GM18909 (cell line): ENCODE measurements around the gene SV2C.

Source experiments
- ATAC-seq: cut with Tn5 transposase; IDR thresholded peaks from one replicate; pipeline ENCODE4 v1.9.1; 2021; ENCODE audit warnings: mild to moderate bottlenecking; ENCODE audit not compliant: unreplicated experiment, poor library complexity

The SV2C gene

DNA sequence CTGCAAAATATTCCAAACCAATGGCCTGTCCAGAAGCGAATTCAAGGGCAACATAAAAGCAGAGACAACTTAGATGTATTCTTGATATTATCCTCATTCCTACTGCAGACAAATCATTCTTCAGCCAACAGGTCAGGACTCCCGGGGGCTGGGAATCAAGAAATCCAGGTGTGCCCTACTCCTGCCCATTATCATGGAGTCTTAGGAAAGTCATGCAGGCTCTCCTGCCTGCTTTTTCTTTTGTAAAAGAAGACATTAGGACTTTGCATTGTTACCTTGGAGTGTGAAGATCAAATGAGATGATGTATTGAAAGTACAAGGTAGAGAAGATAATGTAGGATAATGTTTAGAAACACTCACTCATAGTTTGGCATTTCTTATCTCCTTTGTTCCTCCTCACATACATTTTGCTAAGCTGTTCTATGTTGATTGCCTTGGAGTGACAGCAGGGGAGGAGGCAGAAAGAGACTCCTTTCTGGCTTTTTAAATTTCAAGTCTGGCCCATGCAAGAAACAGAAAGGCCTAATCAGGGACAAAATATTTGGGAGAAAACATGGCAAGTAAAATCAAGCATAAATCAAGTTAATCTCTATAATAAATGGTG is 113.8 kb downstream of the SV2C start:
- ATAC-seq = no peak

DNA sequence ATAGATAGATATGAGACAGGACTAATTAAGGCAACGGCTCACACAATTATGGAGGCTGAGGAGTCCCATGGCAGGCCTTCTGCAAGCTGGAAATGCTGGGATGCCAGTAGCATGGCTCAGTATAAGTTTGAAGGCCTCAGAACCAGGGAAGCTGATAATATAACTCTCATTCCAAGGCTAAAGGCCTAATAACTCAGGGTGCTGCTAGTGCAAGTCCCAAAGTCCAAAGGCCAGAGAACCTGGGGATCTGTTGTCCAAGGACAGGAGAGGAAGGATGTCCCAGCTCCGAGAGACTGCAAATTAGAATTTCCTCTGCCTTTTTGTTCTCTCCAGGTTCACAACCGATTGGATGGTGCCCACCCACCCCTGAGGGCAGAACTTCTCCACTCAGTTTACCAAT is 114.5 kb downstream of the SV2C start:
- no peak for ATAC-seq

GRCh38 chr5:76199336-76200318 is 116.4 kb downstream of the SV2C start:
- no peak for ATAC-seq

DNA sequence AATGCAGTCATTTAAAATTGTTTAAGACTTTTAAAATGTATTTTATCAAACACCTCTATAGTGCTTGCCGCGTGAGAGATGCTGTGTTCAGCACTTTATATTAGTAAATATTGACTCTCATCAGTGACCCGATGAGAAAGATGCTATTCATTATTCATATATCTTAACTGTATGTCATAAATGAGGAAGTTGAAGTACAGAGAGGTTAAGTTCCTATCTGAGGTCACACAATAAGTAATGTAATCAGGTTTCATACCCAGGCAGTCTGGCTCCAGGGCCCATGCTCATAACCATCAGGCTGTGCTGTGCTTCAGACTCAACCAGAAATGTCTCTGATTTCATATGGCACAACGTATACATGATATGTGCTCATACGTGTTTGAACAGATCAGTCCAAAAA is 119.0 kb downstream of the SV2C start:
- ATAC-seq = no peak

DNA sequence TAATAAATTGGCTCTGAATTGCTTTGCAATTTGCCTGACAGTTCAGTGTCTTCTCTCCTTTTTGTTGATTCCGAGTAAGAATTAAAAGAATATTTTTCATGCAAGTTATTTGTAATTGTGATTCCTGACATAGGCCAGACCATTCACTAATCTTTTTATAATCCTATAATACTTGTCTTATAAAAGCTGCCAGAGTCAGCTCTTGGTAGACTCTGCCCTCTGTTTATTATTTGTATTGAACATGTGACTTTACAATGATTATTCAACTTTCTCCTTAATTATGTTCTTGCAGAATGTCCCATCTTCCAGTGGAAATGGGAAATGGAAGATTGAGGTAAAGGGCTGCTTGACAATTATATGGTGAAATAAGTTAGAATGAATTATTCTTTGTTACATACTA is 121.0 kb downstream of the SV2C start:
- no peak for ATAC-seq

- no peak for ATAC-seq
Measured at GRCh38 chr5:76204713-76205112, 121.5 kb downstream of the SV2C start.

DNA sequence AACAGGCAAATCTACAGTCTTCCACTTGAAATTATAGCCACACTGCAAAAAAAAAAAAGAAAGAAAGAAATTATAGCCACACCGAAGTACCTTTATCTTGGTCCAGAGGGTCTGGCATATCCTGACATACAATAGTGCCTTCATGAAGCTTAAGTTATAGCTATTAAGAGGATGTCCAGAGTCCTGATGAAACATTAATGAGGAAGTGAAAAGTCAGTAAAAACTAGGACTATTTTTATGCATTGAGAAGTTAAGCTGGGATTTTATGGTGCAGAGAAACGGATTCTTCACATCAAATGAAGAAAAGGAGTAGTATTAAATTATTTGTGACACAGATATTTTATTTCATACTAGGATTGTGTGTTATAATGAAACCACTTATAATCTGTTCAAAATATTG is 123.9 kb downstream of the SV2C start:
- ATAC-seq = no peak

- ATAC-seq = no peak
Measured at GRCh38 chr5:76209297-76209696, 126.1 kb downstream of the SV2C start.

DNA sequence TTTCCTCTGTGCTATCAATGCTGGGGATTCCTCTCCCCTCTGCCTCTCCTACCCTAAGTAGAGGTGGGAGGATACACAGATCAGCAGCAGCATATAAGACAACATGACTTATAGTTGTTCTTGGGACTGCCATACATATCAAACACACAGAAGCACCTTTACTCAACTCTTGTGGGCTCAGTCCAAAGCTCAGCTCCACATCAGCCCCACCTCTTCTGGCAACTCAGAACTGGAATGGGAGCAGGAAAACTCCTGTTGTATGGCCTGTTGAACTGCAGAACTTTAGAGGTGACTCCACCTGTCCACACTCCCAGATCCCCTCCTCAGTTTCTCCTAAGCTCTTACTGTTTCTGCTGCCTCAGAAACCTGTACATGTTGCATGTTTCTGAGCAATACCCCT is 127.8 kb downstream of the SV2C start:
- ATAC-seq = no peak

DNA sequence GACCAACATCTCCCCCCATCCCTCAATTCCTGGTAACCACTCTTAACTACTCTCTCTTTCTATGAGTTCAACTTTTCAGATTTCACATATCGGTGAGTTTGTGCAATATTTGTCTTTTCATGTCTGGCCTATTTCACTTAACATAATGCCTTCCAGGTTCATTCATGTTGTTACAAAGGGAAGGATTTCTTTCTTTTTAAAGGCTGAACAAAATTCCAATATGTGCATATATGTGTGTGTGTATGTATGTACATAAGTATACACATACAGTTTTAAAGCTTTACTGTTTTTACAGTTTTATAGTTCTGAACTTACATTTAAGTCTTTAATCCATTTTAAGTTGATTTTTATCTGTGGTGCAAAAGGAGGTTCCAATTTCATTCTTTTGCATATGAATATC is 130.7 kb downstream of the SV2C start:
- no peak for ATAC-seq

DNA sequence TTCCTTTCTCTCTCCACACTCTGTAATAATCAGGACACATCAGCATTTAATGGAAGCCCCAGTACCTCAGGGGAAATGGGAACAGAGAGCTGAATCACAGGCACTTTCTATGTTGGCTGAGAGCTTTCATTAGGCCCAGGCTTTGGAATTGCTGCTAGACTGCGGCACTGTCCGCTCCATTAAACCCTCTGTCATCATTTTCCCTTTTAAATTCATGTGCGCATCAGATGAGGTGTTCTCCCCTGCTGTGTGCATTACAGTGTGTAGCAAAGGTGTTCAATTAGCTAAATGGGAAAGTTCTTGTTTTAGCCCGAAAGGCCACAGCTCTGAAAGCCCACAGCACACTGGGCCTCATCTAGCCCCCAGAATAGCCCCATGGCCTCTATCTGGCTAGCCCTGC is 133.6 kb downstream of the SV2C start:
- ATAC-seq = no peak

- ATAC-seq = no peak
Measured at GRCh38 chr5:76219636-76220035, 136.5 kb downstream of the SV2C start.

GRCh38 chr5:76221311-76221710 is 138.1 kb downstream of the SV2C start:
- no peak for ATAC-seq

- ATAC-seq = no peak
Measured at GRCh38 chr5:76222318-76222717, 139.1 kb downstream of the SV2C start.

- ATAC-seq = no peak
Measured at GRCh38 chr5:76223696-76224095, 140.5 kb downstream of the SV2C start.

DNA sequence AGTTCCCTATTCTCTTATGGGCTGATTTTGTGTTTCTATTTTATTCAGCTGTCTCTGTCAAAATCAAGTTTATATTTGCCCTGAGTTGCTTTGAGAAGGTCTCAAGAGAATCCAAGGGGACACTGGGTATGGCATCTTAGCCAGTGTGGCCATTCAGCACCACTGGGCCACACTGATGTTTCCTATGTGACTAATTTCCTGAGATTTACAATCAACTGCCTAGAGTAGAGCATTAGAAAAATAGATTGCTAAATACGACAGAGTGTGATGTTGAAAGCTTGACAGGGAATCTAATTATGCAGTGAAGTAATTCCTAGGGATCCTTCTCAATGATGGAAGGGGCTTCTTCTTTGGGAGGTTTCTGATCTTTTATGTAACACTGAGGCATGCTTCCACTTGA is 141.7 kb downstream of the SV2C start:
- ATAC-seq = no peak

- ATAC-seq = no peak
Measured at GRCh38 chr5:76225336-76225735, 142.2 kb downstream of the SV2C start.

- no peak for ATAC-seq
Measured at GRCh38 chr5:76229900-76230299, 146.7 kb downstream of the SV2C start.

GRCh38 chr5:76230711-76231285 is 147.6 kb downstream of the SV2C start:
- ATAC-seq = no peak

DNA sequence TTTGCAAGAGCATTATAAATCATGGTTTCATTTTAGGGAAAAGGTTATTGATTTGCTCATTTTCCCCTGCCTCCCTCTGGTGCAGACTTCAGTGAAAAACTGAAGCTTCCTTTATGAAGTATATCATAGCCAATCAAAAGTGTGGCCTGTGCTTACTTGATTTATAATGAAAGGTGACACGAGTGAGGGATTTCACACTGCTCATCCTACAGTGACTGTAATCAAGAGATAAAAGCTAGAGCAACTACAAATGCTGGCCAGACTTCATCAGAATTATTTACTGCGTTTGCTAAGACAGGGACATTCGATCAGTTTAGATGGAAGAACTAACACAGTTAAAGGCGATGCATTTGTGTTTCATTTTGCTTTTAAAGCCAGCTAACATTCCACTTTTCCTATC is 151.5 kb downstream of the SV2C start:
- ATAC-seq = no peak

- no peak for ATAC-seq
Measured at GRCh38 chr5:76236684-76237083, 153.5 kb downstream of the SV2C start.
